Fibroblast of pulmonary artery (primary cell): ENCODE data around the gene AKAP7.

Experiments used
- DNase-seq: peaks from one replicate; pipeline ENCODE4 v3.0.0-alpha.2; 2010; ENCODE audit warnings: low read depth
- H3K4me3 ChIP-seq: replicated peaks from 2 replicates; pipeline ENCODE4 v1.5.1; 2011; ENCODE audit warnings: low read depth, mild to moderate bottlenecking, control low read depth, low read length, moderate library complexity
- TF ChIP-seq, protein P1 (sequence below): IDR thresholded peaks from 2 replicates; pipeline ENCODE4 v1.5.1; 2011; ENCODE audit warnings: mild to moderate bottlenecking, control low read depth, low read length, inconsistent platforms; ENCODE audit errors: missing control alignments

The AKAP7 gene

DNA sequence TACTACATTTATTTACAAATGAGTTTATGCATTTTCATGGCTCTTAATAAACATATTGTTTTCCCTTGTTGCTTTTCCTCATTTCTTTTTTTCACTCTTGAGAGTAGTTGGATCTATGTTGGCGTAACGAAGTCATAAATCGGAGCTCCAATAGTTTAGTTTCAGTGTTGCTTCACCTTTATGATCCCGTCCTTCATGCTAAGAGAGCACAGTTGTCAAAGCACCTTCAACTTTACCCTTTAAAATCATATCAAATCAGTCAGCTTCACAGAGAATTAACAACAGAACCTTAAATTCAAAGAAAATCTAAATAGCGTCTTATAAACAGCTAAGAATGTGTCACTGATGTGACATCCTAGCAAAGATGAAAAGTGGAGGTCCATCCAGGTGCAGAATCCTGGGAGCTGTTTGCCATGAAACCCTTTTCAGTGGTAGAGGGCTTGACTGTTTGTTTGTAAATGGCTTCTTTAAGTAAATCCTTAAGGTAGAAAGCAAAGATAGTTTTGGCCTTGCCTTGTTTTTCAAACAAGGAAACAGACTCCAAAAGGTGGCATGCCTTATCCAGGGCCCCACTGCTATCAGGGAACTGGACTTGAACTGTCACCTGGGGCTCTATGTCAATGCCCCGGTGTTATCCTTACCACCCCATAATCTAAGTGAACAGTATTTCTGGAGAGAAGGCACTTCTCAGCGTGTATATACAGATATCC is 148.4 kb downstream of the AKAP7 start:
- no peak overlapping the region for H3K4me3 ChIP-seq
- DNase-seq = no peak
- TF ChIP-seq, protein P1, sequence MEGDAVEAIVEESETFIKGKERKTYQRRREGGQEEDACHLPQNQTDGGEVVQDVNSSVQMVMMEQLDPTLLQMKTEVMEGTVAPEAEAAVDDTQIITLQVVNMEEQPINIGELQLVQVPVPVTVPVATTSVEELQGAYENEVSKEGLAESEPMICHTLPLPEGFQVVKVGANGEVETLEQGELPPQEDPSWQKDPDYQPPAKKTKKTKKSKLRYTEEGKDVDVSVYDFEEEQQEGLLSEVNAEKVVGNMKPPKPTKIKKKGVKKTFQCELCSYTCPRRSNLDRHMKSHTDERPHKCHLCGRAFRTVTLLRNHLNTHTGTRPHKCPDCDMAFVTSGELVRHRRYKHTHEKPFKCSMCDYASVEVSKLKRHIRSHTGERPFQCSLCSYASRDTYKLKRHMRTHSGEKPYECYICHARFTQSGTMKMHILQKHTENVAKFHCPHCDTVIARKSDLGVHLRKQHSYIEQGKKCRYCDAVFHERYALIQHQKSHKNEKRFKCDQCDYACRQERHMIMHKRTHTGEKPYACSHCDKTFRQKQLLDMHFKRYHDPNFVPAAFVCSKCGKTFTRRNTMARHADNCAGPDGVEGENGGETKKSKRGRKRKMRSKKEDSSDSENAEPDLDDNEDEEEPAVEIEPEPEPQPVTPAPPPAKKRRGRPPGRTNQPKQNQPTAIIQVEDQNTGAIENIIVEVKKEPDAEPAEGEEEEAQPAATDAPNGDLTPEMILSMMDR = no peak

DNA sequence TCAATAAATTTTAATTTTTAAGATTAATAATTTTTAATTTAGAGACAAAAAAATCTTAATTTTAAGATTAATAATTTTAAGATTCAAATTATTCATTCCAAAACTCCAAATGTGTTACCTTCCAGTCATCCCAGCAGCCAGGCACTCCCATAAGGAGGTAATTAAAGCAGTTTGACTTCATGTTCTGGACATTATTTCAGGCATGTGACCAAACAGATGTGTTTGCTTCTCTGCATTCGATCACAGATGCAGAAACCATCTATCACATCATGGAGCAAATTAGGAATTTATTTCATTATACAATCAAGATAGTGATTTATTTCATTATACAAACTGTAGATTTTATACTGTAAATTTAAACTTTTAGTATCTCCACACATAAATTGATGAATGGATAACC is 150.3 kb downstream of the AKAP7 start:
- DNase-seq = no peak
- TF ChIP-seq, protein P1 = no peak
- no peak overlapping the region for H3K4me3 ChIP-seq

DNA sequence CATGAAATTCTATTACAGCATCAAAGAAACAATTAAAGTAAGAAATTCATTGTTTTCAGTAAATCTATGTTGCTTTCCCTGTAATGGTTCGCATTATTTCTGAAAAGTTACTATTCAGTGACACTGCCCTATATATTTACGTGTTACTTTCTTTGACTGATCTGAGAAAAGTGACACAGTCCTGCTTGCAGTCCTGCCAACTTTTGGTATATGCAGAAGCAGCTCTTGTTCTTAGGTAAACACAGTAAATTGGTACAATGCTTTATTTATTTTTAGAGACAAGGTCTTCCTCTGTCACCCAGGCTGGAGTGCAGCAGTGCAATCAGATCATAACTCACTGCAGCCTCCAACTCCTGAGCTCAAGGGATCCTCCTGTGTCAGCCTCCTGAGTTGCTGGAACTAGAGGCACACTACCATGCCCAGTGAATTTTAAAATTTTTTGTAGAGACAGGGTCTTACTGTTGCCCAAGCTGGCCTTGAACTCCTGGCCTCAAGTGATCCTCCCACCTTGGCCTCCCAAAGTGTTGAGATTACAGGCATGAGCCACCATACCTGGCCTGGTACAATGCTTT is 151.3 kb downstream of the AKAP7 start:
- H3K4me3 ChIP-seq = no peak overlapping the region
- no peak for DNase-seq
- TF ChIP-seq, protein P1 = no peak

DNA sequence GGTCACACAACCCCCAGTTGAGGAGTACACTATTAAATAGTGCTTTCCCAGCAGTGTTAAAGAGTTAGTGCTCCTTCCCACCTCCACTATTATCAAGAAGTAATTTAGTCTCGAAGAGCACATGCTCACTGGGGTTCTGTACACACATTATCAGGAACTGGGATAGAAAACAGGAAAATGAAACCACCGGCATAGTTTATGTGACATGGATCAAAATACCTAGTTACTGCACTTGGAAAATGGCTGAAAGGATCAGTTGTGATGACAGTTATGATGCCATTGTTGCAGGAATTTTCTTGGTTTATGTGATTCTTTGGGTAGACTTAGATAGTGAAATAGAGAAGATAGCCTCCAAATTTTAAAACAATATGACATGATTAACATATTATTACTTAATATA is 152.9 kb downstream of the AKAP7 start:
- TF ChIP-seq, protein P1 = no peak
- H3K4me3 ChIP-seq = no peak overlapping the region
- no peak for DNase-seq

DNA sequence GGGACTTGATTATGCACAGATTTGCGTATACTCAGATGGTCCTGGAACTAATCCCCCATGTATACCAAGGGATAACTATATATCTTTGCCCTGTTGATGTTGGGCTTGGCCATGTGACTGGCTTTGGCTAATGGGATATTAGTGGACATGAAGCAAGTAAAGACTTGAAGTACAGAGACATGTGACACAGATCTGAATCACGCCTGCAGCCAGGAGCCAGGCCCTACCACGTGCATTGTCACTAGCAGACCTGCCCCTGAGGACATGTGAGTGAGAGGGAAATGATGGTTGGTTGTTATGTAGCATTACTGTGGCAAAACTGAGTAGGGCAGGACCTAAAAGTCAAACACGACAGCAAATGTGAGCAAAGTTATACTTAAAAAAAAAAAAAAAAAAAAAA is 155.7 kb downstream of the AKAP7 start:
- no peak overlapping the region for H3K4me3 ChIP-seq
- TF ChIP-seq, protein P1 = no peak
- DNase-seq = no peak

DNA sequence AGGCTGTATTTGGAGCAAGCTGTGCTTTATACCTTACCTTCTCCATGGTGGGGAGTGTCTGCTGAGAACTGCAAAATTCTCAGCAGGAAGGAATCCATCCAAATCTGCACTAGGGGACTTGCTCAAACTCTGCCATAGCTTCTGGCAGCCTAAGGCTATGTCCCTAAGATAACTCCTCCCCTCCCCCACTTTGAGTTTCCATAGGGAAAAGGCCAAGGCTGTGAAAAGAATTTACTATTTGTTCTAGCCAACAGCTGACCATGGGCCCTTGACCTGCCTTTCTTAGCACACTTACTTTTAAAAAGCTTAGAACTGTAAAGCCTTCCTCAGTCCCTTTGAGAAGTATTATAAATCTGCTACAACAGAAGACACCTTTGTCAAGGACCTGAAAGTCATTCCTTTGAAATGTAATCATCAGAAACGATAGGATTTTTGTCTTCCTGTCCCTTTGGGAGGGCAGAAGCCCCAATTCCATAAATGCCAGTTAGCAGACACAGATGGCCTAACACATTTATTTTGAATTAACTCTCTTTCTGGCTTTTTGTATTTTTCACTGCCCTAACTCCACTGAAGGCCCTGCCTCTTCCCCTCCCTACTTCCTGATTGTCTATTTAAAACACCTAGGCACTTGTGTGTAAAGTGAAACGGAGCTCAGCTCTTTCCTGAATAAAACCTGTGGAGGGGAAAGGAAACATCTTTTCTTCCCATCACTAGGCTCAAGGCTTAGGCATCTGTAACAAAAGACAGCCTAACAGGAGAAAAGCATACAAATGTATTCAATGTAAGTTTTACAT is 157.1 kb downstream of the AKAP7 start:
- TF ChIP-seq, protein P1 = no peak
- no peak for DNase-seq
- H3K4me3 ChIP-seq = no peak overlapping the region
